Neural progenitor cell (in vitro differentiated cells): ENCODE data around the gene SLC10A3.

ENCODE experiments used
- CTCF ChIP-seq: fragments of 200-600 bp; sonication (generic); IDR thresholded peaks from 2 replicates; pipeline ENCODE4 v1.5.1; 2017; ENCODE audit warnings: antibody characterized with exemption, mild to moderate bottlenecking
- EZH2 ChIP-seq: fragments of 200-600 bp; sonication (generic); IDR thresholded peaks from 2 replicates; pipeline ENCODE4 v1.6.1; 2017; ENCODE audit warnings: antibody characterized with exemption, mild to moderate bottlenecking, moderate library complexity
- EZH2phosphoT487 ChIP-seq: fragments of 200-600 bp; sonication (generic); IDR thresholded peaks from 2 replicates; pipeline ENCODE4 v1.6.1; 2017; ENCODE audit warnings: antibody characterized with exemption

- no peak for TF ChIP-seq CTCF
- TF ChIP-seq EZH2phosphoT487, result no peak
- no peak for TF ChIP-seq EZH2
Observed at GRCh38 chrX:154463611-154464220, 26.7 kb downstream of the SLC10A3 start.
